ENCODE measurements around the gene PSG1.
A peak's percentile ranks its signal among the peaks of the same experiment; 100 is the strongest.
"Not testable (repeated sequence)": the region's sequence is repeated elsewhere in the genome, so short reads cannot be mapped to it uniquely, and the experiment has no call there.

The PSG1 gene

GRCh38 chr19:42879613-42880012 lies at the start of gene PSG1:
Gene PSG1 (minus strand): TSS chr19:42879713. CDS start chr19:42879581, 132 bp downstream.
- DNase-seq (ENCODE audit: low spot score) = no peak

- DNase-seq (ENCODE audit: low spot score) = no peak
Measured at GRCh38 chr19:42928896-42929295, 49.4 kb upstream of the PSG1 start.

- DNase-seq (ENCODE audit: low spot score) = peak; percentile 20
Measured at GRCh38 chr19:42926781-42927180, 47.3 kb upstream of the PSG1 start.

- peak; percentile 66 for DNase-seq (ENCODE audit: low spot score)
Measured at GRCh38 chr19:42923106-42923505, 43.6 kb upstream of the PSG1 start.

- not testable (repeated sequence) for DNase-seq (ENCODE audit: low spot score)
Measured at GRCh38 chr19:42920971-42921370, 41.5 kb upstream of the PSG1 start.

- DNase-seq (ENCODE audit: low spot score) = no peak
Measured at GRCh38 chr19:42919757-42920079, 40.2 kb upstream of the PSG1 start.

- DNase-seq (ENCODE audit: low spot score) = not testable (repeated sequence)
Measured at GRCh38 chr19:42919070-42919756, 39.7 kb upstream of the PSG1 start.

GRCh38 chr19:42918377-42919069 lies 39.0 kb upstream of the PSG1 start:
- DNase-seq (ENCODE audit: low spot score) = not testable (repeated sequence)

GRCh38 chr19:42917634-42918033 lies 38.1 kb upstream of the PSG1 start, which contains the start of gene PSG6:
Gene PSG6 (minus strand): TSS chr19:42917894. CDS start chr19:42917792, 102 bp downstream.
- DNase-seq (ENCODE audit: low spot score) = not testable (repeated sequence)

GRCh38 chr19:42916931-42917330 lies 37.4 kb upstream of the PSG1 start:
- DNase-seq (ENCODE audit: low spot score) = not testable (repeated sequence)

GRCh38 chr19:42913516-42913915 lies 34.0 kb upstream of the PSG1 start:
- DNase-seq (ENCODE audit: low spot score) = not testable (repeated sequence)

- DNase-seq (ENCODE audit: low spot score) = not testable (repeated sequence)
Measured at GRCh38 chr19:42912941-42913340, 33.4 kb upstream of the PSG1 start.

GRCh38 chr19:42911731-42912130 lies 32.2 kb upstream of the PSG1 start:
- not testable (repeated sequence) for DNase-seq (ENCODE audit: low spot score)

- DNase-seq (ENCODE audit: low spot score) = not testable (repeated sequence)
Measured at GRCh38 chr19:42906162-42906561, 26.6 kb upstream of the PSG1 start.

GRCh38 chr19:42900561-42900960 lies 21.0 kb upstream of the PSG1 start:
- DNase-seq (ENCODE audit: low spot score) = not testable (repeated sequence)

GRCh38 chr19:42899674-42900073 lies 20.2 kb upstream of the PSG1 start:
- DNase-seq (ENCODE audit: low spot score) = not testable (repeated sequence)

- DNase-seq (ENCODE audit: low spot score) = peak; percentile 30
Measured at GRCh38 chr19:42899110-42899509, 19.6 kb upstream of the PSG1 start.

- DNase-seq (ENCODE audit: low spot score) = not testable (repeated sequence)
Measured at GRCh38 chr19:42898656-42899055, 19.1 kb upstream of the PSG1 start.

- peak; percentile 75 for DNase-seq (ENCODE audit: low spot score)
Measured at GRCh38 chr19:42897729-42898128, 18.2 kb upstream of the PSG1 start.

- peak; percentile 14 for DNase-seq (ENCODE audit: low spot score)
Measured at GRCh38 chr19:42890446-42890845, 10.9 kb upstream of the PSG1 start.

GRCh38 chr19:42887876-42888445 lies 8.4 kb upstream of the PSG1 start:
- DNase-seq (ENCODE audit: low spot score) = not testable (repeated sequence)

GRCh38 chr19:42882730-42883129 lies 3.2 kb upstream of the PSG1 start:
- not testable (repeated sequence) for DNase-seq (ENCODE audit: low spot score)

- DNase-seq (ENCODE audit: low spot score) = not testable (repeated sequence)
Measured at GRCh38 chr19:42882010-42882409, 2.5 kb upstream of the PSG1 start.

All from kidney tubule cell (primary cell).